Measurements from ENCODE around the gene SFT2D1.

SFT2D1 gene

GRCh38 chr6:166307082-166308032, 35.0 kb downstream of the SFT2D1 start:
- DNase-seq (ENCODE audit: low read depth), result peak; percentile 7

- DNase-seq (ENCODE audit: low read depth), result no peak
These were observed 35.8 kb downstream of the SFT2D1 start for GRCh38 chr6:166306378-166307081.

- no peak for DNase-seq (ENCODE audit: low read depth)
These were observed 36.7 kb downstream of the SFT2D1 start for GRCh38 chr6:166305562-166306117.

- no peak for DNase-seq (ENCODE audit: low read depth)
These were observed 38.2 kb downstream of the SFT2D1 start for GRCh38 chr6:166304106-166304505.

GRCh38 chr6:166301611-166302529, 40.5 kb downstream of the SFT2D1 start:
- DNase-seq (ENCODE audit: low read depth), result no peak

GRCh38 chr6:166300357-166300987, 41.9 kb downstream of the SFT2D1 start:
- no peak for DNase-seq (ENCODE audit: low read depth)

- no peak for DNase-seq (ENCODE audit: low read depth)
These were observed 44.7 kb downstream of the SFT2D1 start for GRCh38 chr6:166297606-166298005.

- no peak for DNase-seq (ENCODE audit: low read depth)
These were observed 46.1 kb downstream of the SFT2D1 start for GRCh38 chr6:166296035-166296883.

- no peak for DNase-seq (ENCODE audit: low read depth)
These were observed 48.4 kb downstream of the SFT2D1 start for GRCh38 chr6:166293731-166294584.

- no peak for DNase-seq (ENCODE audit: low read depth)
These were observed 52.9 kb downstream of the SFT2D1 start for GRCh38 chr6:166289207-166290060.

GRCh38 chr6:166286839-166287271, 55.5 kb downstream of the SFT2D1 start:
- no peak for DNase-seq (ENCODE audit: low read depth)

GRCh38 chr6:166285233-166285632, 57.1 kb downstream of the SFT2D1 start:
- no peak for DNase-seq (ENCODE audit: low read depth)

- no peak for DNase-seq (ENCODE audit: low read depth)
These were observed 57.7 kb downstream of the SFT2D1 start for GRCh38 chr6:166284640-166285039.

GRCh38 chr6:166282394-166283032, 59.8 kb downstream of the SFT2D1 start:
- no peak for DNase-seq (ENCODE audit: low read depth)

GRCh38 chr6:166281104-166281503, 61.2 kb downstream of the SFT2D1 start:
- no peak for DNase-seq (ENCODE audit: low read depth)

- no peak for DNase-seq (ENCODE audit: low read depth)
These were observed 63.0 kb downstream of the SFT2D1 start for GRCh38 chr6:166279393-166279679.

GRCh38 chr6:166278579-166279392, 63.6 kb downstream of the SFT2D1 start:
- no peak for DNase-seq (ENCODE audit: low read depth)
